ENCODE results near the gene NUDT15. TPM values are rescaled to one million over a fixed set of nuclear protein-coding genes. Genes with fewer than 3 reads are reported as not detected.

The NUDT15 gene
- 28.9 and 30.7 TPM in 2 replicates for total RNA-seq
- long read RNA-seq, transcript NUDT15-201 (3 exons, 2,098 nt), result major isoform, 196 of 200 reads
- long read RNA-seq, partial matches to known transcripts, result 4 of 200 reads
- long read RNA-seq, other reads (novel, unspliced or antisense), result 0 of 200 reads

GRCh38 chr13:48037346-48038173 lies at the start of gene NUDT15:
Gene NUDT15, plus strand, starts transcription at chr13:48037726. Its CDS starts 21 bp downstream, at chr13:48037747.
- H3K27me3 Mint-ChIP-seq, result no peaks in the 10 kb centered on the region
- TF ChIP-seq CTCF (IDR thresholded peaks at IDR 0.05; ENCODE audit: unreplicated experiment), result peak; percentile 100
- H3K4me1 Mint-ChIP-seq (ENCODE audit: low read depth), result peaks cover 16% of the 10 kb centered on the region

DNA sequence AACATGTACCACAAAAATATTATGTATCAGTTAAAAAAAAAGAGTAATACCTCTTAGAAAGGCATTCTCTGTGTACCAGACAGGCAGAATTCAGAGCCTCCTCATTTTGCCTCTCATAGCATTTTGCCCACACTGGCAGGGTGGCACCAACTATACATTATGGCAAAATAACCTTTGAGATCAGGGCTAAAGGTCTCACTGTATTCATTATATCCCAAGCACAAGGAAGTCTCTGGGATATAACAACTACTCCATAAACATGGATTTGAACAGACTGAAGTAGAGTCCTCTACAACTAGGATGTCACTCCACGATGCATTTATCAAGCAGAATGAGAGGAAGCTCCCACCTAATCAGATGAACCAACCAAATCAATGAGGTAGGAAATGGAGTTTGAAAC lies 47.1 kb upstream of the NUDT15 start:
- Mint-ChIP-seq H3K36me3 (ENCODE audit: insufficient read depth) (peaks cover 52% of the 10 kb centered on the region), H3K27ac (no peak overlapping the region), H3K9me3 (ENCODE audit: low read depth) (peaks cover 3% of the 10 kb centered on the region), H3K4me1 (ENCODE audit: low read depth) (no peaks in the 10 kb centered on the region), H3K4me3 (ENCODE audit: low read depth) (no peak overlapping the region), H3K27me3 (no peaks in the 10 kb centered on the region)
- no peak for TF ChIP-seq CTCF (IDR thresholded peaks at IDR 0.05; ENCODE audit: unreplicated experiment)
- no peak for DNase-seq (ENCODE audit: low spot score, unreplicated experiment)

More at GRCh38 chr13:48037346-48038173, at the start of gene NUDT15:
- Mint-ChIP-seq H3K27ac (peak within 1 kb of the TSS; percentile 97), H3K9me3 (ENCODE audit: low read depth) (peaks cover 13% of the 10 kb centered on the region), H3K4me3 (ENCODE audit: low read depth) (peak within 1 kb of the TSS; percentile 94), H3K36me3 (ENCODE audit: insufficient read depth) (peaks cover 24% of the 10 kb centered on the region)
- DNase-seq (ENCODE audit: low spot score, unreplicated experiment), result peak; percentile 95

DNA sequence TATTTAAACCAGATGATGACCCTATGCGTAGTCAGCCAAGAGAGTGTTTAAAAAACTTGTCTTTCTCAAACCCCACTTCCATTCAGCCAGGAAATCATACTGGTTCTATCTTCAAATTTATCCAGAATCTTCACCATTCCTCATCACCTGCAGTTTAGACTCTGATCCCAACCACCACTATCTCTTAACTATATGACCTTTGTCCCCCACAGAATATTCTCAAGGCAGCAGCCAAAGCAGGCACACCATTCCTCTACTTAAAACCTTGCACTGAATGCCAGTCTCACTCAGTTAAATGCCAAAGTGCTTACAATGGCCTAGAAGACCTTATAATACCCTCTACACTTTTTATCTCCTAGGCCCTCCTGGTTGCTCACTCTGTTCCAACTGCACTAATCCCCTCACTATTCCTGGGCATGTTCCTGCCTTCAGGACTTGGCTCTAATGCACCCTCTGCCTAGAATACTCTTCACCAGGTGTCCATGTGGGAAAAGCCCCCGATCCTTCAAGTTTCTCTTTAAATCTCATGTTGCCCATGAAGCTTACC lies 46.5 kb upstream of the NUDT15 start:
- H3K4me1 Mint-ChIP-seq (ENCODE audit: low read depth), result no peaks in the 10 kb centered on the region

DNA sequence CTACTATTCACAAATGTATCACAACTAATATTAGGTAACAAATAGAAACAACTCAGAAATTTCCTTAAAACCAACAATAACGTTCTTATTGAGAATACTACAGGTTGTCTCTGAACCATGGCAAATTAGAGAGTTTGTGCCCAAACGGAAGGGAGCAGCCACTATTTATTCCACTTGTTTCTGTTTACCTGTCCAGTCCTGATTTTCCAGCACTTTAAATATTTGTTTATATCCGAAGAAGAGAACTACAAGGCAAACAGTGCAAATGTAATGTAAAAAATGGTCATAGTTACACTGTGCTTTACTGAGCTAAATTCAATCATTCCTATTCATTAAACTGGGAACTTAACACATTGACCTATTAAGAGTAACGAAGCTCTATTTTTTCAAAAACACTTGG lies 45.7 kb upstream of the NUDT15 start:
- Mint-ChIP-seq H3K4me1 (ENCODE audit: low read depth) (no peaks in the 10 kb centered on the region), H3K36me3 (ENCODE audit: insufficient read depth) (peaks cover 42% of the 10 kb centered on the region), H3K27me3 (no peaks in the 10 kb centered on the region), H3K27ac (no peak overlapping the region), H3K4me3 (ENCODE audit: low read depth) (no peak overlapping the region), H3K9me3 (ENCODE audit: low read depth) (peaks cover 3% of the 10 kb centered on the region)
- TF ChIP-seq CTCF (IDR thresholded peaks at IDR 0.05; ENCODE audit: unreplicated experiment), result no peak
- no peak for DNase-seq (ENCODE audit: low spot score, unreplicated experiment)

More for the DNA sequence above, 46.5 kb upstream of the NUDT15 start:
- H3K27ac Mint-ChIP-seq, result no peak overlapping the region
- no peak overlapping the region for H3K4me3 Mint-ChIP-seq (ENCODE audit: low read depth)
- TF ChIP-seq CTCF (IDR thresholded peaks at IDR 0.05; ENCODE audit: unreplicated experiment), result no peak
- H3K27me3 Mint-ChIP-seq, result no peaks in the 10 kb centered on the region
- peaks cover 49% of the 10 kb centered on the region for H3K36me3 Mint-ChIP-seq (ENCODE audit: insufficient read depth)
- DNase-seq (ENCODE audit: low spot score, unreplicated experiment), result no peak
- H3K9me3 Mint-ChIP-seq (ENCODE audit: low read depth), result peaks cover 3% of the 10 kb centered on the region

GRCh38 chr13:47997384-47997783 lies 40.1 kb upstream of the NUDT15 start:
- peaks cover 20% of the 10 kb centered on the region for H3K4me1 Mint-ChIP-seq (ENCODE audit: low read depth)
- TF ChIP-seq CTCF (IDR thresholded peaks at IDR 0.05; ENCODE audit: unreplicated experiment), result no peak
- H3K27me3 Mint-ChIP-seq, result no peaks in the 10 kb centered on the region
- H3K36me3 Mint-ChIP-seq (ENCODE audit: insufficient read depth), result peaks cover 19% of the 10 kb centered on the region
- H3K27ac Mint-ChIP-seq, result peak overlapping the region; percentile 1
- no peak for DNase-seq (ENCODE audit: low spot score, unreplicated experiment)
- no peak overlapping the region for H3K4me3 Mint-ChIP-seq (ENCODE audit: low read depth)
- H3K9me3 Mint-ChIP-seq (ENCODE audit: low read depth), result peaks cover 3% of the 10 kb centered on the region

Measured in progenitor cell of endocrine pancreas (in vitro differentiated cells).